HG03108 (cell line): ENCODE data around the gene ZBTB7C.

Experiments used
- ATAC-seq: cut with Tn5 transposase; IDR thresholded peaks from one replicate; pipeline ENCODE4 v1.9.1; 2021; ENCODE audit warnings: moderate library complexity; ENCODE audit not compliant: unreplicated experiment

The ZBTB7C gene

DNA sequence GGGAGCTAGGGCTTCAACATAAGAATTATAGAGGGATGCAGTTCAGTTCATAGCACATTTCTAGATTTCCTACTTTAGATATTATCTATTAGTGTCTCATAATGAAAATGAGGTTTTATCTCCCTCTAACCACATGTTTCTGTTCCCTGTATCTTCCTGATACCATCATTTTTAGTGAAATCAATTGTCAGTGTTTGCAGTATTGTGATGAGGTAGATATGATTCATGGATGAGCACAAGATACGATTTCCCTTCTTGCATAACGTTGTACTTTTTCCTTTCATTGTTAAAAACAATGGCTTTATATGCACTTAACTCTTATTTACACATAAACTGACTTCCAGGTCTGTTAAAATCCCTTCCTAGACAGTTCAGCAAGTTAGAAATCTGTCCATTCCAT is 211.4 kb downstream of the ZBTB7C start:
- no peak for ATAC-seq

DNA sequence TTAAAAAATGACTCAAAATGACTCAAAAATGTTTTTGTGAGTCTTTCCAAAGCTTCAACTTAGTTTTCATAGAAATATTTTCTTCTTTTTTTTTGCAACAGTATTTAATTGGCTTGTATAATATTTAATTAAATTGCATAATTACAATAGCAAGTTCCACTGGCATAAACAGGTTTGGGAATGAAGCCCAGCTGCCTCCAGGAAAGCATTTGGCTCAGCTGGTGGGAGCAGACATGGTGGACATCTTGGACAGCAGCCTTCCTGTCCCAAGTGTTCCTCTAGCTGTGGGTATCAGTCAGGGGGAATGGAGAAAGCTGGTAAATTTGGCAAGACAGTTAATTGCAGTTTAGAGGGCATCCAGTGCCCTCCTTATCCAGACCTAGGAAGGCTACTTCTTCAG is 213.4 kb downstream of the ZBTB7C start:
- ATAC-seq, result no peak

DNA sequence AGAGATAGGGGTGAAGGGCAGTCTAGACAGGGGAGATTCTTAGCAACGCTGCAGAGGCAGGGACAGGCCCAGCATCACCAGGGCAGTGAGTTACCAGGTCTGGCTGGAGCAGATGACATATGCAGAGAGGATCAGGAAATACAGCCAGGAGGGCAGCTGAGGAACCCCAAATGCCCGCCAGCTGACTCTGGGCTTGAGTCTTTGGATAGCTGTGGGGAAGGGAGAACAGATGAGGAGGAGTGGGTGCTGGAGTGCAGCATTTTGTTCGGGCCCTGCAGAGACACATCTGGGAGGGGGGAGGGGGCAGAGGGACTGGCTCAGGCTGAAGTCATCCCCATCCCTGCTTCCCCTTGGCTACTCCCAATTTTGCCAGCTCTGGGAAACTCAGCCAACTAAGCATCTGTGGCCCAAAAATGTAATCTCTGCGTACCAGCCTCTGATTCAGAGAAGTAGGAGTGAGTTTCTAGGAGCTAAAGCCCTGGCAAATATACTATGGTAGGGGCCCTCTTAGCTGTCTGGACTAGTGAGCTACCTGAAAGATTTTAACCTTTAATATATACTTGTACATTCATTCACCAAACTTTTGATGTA is 214.5 kb downstream of the ZBTB7C start:
- ATAC-seq, result no peak

DNA sequence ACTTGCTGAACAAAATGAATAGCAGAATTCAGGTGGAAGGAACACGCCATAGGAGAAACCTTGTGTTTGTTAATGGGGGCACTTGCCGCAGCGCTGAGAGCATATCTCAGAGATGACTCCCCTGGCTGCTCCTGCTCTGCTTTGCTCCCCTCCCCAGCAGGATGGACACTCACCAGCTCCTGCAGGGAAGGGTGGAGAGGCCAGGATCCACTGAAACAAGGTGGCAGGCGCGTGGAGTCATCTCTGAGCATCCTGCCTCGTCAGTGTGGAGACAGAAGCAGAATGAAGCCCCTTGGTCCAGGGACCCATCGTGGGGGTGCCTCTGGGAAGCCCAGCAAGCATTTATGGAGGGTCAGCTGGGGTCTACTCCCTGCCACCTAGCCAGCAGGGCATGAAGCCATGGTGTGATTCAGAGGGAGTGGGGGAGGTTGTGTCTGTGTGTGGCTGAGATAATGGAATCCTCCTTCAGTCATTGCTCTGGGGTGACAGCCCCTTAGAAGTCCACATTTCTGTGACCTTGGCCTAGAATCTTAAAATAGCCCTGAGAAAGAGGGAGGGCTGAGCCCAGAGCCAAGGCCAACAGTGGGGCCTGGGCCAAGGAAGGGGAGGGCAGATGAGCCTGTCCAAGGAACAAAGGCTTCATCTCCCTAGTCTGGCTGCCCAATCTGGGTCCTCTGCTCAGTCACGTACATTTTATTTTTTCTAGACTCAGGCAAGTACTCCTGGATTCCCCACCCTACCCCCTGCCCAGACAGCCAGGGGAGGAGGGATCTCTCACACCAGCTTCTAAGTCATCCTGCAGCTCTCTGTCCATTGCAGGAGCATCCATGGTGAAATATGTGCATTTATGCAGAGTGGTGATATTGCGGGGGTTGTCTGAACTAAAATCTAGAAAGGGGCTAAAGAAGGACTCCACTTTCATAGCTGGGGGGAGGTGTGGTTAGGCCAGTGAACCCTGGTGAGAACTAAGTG is 215.4 kb downstream of the ZBTB7C start:
- no peak for ATAC-seq

DNA sequence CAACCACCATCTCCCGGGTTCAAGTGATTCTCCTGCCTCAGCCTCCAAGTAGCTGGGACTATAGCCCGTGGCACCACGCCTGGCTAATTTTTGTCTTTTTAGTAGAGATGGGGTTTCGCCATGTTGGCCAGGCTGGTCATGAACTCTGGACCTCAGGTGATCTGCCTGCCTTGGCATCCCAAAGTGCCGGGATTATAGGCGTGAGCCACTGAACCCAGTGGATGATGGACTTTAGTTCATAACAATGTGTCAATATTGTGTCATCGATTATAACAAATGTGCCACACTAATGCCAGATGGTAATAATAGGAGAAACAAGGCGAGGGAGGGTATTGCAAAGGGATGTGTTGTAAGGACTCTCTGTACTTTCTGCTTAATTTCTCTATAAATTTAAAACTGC is 216.6 kb downstream of the ZBTB7C start:
- no peak for ATAC-seq

DNA sequence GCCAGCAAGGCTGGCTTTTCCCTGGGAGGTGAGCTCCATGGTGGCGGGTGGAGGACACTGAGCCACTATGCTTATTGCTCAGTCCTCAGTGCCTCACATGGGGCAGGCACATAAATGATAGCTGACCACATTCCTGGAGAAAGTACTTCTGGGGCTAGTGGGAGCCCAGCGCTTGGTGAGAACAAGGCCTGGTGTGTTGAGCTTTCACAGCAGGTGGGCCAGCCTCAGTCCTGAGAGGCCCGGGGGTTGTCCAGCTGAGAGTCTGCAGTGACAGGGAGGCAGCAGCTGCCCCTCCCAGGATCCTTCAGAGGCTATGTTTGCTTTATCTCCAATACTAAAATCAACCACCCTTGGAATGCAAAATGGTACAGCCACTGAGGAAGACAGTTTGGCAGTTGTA is 217.7 kb downstream of the ZBTB7C start:
- no peak for ATAC-seq

DNA sequence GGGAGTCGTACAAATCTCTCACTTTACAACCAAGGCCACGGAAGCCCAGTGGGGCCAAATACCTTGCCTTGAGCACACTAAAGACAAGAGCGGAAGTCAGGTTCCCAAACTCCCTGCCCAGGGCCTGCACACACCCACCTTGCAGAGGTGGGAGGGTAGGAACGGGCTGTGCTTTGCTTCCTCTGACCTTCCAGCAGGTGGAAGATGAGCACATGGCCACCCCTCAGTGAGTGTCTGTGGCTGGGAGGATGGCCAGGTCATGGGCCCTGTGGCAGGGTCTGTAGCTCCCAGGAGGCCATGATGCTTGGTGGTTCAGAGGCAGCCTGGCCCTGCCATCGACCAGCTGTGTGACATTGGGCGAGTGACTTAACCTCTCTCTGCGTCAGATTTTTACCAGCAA is 218.2 kb downstream of the ZBTB7C start:
- ATAC-seq, result no peak

DNA sequence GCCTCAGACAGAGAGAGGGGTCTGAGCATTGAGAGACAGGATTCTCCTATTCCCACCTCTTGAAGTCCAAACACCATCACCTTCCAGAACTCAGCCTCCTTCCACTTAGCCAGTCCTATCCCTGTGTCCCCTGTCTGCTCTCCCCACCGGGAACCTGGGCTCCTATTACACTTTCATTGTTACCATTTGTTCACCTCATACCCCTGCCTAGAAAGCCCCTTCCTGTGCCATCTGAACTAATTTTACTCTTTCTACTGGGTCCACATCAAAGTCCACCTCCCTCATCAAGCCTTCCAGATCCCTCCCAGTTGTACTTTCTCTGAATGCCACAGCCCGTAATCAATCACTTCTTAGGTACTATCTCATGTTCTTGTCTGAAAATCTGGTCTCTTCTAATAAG is 220.6 kb downstream of the ZBTB7C start:
- no peak for ATAC-seq

DNA sequence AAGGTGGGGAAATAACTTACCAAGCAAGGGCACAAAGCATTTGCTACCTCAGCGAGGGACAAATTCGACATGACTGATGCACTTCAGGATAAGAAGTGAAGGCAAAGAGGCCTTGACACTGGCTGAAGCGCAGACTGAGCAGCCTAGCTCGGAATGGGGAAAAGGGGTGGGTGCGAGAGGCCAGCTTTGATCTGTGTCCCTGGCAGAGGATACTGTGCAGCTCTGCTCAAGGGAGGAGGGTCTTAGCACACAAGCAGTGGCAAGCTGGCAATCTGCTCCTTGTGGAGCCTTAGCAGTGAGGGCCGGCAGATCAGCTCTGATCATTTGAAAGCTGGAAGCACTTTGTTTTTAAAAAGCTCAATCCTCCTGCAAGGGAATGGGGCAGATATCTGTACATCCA is 222.3 kb downstream of the ZBTB7C start:
- ATAC-seq, result no peak

DNA sequence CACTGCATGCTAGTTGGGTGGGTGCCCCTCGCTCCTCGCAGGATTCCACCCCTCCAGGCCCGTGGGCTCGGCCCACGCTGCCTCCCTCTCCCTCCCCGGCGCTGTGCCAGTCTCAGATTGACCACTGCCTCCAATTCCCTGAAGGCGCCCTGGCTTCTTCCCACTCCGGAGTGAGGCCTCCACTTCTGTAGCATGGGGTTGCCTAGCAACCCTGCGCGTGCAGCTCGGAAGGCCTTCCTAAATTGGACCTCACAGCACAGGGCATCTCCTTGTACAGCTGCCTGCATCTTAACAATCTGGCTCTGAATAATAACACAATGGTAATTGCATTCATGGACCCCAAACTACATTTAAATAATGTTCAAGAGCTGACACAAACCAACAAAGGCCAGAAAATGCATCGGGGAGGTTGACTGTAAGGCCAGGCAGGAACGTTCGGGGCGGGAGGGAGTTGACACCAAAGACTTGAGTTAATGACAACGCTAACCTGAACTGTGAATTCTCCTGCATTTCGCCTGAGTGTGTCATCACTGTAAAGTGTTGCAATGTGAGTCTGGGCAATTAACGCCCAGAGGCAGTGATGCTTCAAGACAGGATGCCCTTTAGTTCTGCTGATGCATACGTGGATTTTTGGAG is 222.9 kb downstream of the ZBTB7C start:
- no peak for ATAC-seq

DNA sequence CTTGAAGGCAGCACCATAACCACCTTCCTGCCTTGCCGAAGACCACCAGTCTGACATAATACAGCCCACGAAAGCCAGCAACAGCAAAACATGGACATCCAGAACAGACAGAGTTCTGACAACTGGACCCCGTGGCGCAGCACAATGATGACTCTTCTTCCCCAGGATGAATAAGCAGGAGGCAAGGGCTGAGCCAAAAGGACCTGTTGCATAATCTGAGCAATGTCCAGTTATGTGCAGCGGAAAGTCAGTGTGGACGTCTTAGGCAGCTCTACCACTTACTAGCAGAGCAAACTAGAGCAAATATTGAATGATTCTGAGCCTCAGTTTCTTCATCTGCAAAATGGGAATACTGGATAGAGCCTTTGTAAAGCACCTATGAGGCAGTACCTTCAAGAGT is 225.1 kb downstream of the ZBTB7C start:
- no peak for ATAC-seq

DNA sequence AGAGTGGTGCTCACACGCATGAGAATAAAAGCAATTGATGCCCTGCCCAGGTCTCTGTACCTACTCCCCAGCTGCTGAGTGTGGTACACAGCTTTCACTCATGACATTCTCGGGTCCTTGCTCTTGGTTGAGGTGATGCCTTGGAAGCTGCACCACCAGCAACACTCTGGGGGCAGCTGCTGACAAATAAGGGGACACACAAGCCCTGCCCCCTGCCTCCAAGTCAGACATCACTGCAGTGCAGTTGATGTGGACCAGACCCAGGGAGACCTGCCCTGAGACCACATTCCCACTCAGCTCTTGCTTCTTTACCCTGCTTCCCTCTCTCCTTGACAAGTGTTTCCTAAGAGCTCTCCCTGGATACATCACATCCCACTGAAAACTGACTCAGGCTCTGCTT is 225.6 kb downstream of the ZBTB7C start:
- ATAC-seq, result no peak

DNA sequence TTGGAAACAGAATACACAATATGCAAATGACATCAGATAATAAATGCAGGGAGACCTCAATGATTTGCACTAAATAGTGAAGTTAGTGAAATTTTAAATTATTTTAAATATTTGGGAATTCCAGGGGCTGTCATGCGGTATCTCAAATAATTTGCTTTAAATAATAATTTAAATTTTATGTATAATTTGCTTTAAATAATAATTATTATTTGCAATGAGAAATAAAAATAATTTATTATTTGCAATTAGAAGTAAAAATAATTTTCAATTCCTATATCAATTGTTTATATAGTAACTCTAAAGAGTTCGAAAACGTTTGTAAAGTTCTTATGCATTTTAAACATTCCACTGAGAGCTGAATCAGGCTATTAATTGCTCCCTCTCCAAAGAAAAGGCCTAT is 226.4 kb downstream of the ZBTB7C start:
- no peak for ATAC-seq

DNA sequence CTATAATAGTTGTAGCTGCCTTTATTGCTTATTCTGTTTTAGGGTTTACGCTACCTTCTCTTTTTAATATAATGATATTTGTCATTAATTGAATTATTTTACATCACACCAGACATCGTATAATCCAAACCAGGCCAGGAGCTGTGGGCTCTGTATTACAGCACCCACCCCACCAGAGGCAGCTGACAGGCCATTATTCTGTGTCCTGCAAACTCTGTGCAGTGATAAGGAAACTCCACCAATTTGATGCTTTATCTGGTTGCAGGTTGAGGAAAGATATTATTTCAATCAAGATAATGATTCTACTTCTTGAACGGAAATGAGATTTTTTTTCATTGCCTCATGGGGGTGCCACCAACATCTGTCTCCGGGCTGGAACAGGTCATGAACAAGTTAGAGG is 227.3 kb downstream of the ZBTB7C start:
- no peak for ATAC-seq

DNA sequence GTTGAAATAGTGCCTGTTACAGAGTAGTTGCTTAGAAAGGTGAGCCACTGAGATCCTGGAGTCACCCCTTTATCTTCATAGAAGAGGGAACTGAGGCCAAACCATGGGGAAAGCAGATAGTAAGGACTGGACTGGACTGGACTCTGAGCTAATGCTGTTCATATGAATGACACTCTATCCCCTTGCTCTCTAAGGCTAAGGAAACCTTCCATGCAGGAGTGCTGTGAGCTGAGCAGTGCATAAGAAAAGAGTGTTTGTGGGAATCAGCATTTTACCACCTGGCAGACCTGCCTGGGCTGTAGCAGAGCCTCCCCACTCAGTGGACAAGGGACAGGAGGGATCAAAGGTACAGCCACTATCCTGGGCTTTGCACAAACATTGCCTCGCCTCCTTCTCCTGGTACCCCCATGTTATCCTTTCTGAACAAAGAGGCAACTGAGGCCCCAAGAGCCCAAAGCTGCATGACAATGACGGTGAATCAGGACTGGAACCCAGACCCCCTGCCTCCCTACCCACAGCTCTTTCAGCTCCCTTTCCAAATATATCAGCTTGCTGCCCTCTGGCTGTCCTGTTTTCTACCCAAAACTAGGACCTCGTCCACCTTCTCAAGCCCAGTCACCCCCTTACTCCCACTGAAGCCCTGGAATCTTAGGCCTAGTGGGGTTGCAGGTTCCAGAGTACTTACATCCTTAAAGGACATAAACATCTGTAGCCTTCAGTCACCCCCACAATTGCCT is 227.9 kb downstream of the ZBTB7C start:
- no peak for ATAC-seq

DNA sequence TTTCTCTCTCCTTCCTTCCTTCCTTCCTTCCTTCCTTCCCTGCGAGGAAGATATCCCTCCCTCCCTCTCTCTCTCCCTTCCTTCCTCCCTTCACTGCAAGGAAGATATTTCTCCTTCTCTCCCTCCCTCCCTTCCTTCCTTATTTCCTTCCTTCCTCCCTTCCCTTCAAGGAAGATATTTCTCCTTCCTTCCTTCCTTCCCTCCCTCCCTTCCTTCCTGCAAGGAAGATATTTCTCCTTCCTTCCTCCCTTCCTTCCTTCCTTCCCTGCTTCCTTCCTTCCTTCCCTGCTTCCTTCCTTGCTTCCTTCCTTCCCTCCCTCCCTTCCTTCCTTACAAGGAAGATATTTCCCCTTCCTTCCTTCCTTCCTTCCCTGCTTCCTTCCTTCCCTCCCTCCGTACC is 229.5 kb downstream of the ZBTB7C start:
- ATAC-seq, result no peak

DNA sequence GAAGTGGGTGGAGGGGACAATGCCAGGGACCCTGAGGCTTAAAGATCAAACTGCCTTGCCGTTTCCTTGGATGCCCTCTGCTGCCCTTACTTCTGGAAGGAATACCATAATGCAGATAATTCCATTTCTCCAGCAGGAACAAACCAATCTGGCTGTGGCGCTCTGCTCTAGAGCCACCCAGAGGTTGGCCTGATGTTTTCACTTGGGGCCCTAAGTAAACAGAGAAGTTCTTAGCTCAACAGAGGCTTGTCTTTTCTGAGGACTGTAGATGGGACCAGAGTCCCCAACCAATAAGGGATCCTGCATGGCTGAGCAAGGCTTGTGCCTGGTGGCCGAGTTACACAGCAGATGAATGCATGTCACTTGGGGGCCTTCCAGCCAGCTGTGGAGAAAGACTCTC is 230.2 kb downstream of the ZBTB7C start:
- no peak for ATAC-seq

DNA sequence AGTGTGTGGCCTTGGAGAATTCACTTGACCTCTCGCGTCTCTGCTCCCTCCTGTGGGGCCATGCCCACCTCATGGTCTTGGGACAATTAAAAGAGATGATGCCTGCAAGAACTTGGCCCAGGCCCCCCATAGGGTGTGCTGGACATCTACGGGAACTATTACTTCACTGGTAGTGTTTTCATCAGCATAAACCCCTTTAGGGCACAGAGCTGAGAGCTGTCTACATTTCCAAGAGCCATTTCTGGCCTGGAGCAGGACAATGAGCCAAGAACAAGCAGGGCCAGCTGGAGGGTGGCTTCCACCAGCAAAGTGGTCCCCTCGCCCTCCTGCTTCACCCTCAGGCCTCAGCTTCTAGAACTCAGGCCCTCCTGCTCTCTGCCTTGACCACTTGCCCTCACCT is 232.3 kb downstream of the ZBTB7C start:
- no peak for ATAC-seq

DNA sequence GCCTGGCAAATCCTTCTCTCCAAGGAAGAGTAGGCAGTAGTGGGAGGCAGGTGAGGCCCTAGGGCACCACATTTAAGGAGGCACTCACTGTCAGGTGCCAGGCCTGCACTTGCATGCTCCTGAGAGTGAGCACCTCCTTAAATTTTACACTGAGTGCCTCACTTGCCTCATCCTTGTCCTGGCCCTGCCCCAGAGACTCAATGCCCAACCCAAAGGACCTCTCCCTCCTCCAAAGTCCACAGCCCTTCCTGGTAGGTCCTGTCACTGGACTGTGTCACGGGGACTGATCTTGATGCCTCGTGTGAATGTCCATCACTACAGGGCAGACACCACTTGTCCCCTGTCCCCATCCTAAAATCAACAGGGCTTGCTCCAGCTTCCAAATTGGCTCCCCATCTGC is 235.6 kb downstream of the ZBTB7C start:
- no peak for ATAC-seq

DNA sequence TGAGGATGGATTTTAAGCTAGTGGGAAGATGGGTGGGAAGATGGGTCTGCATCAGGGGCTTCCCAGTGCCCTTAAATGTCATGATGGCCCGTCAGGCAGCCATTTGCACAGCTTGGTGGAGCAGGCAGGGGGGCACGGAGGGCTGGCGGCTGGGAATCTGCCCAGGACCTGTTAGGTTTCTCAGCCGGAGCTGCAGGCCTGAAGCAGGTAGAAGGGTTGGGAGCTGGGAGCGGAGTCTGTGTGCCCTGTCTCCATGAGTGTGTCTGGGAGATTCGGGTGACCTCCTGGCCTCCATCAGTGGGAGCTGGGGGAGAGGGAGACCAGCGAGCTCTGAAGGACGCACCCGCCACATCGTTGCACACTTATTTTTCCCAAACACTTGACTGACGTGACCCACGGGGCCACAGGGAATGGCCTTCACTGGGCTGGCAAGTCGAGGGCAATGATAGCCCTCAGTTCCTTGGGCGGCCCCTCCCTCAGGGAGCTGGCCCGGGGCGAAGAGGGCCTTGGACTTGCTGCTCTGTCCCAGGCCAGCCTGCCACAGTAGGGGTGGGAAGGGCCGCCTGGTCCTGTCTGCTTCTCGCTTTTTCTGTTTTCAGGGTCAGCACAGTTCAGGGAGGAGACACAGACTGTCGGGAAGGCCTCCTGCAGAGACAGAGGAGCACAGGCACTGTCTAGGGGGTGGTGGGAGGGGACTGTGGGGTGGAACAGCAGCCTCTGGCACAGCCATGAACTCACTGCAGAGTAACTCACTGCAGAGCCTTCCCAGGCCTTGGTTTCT is 236.8 kb downstream of the ZBTB7C start:
- no peak for ATAC-seq
